ENCODE measurements around the gene STK24. TPM values are rescaled to one million over a fixed set of nuclear protein-coding genes. Genes with fewer than 3 reads are reported as not detected.

The STK24 gene
- total and polyA plus RNA-seq, 2 of the 8 experiments (the other 6 are each of a cell fraction or from before 2014, with no cell fraction given) = 62.8 to 143 TPM

GRCh38 chr13:98456413-98456845 is 120.5 kb downstream of the STK24 start (continued):
- TF ChIP-seq CHD7 (IDR thresholded peaks at IDR 0.05; ENCODE audit: insufficient replicate concordance, low read length) (no peak), RNF2 (IDR thresholded peaks at IDR 0.05; ENCODE audit: borderline replicate concordance, low read depth, low read length, missing control alignments, poor library complexity, severe bottlenecking) (no peak), KDM1A (IDR thresholded peaks at IDR 0.05; ENCODE audit: borderline replicate concordance, low read length) (no peak), SP1 (IDR thresholded peaks at IDR 0.05; ENCODE audit: low read depth, low read length) (no peak)
